RWPE2 (cell line): Measurements from ENCODE around the gene ZC3H18.

Experiments
- ATAC-seq: fragments of 200-7000 bp; cut with Tn5 transposase; 3 replicates; pipeline ENCODE4 v1.9.1; 2021; ENCODE audit warnings: low read depth
- DNase-seq: peaks from one replicate; pipeline ENCODE4 v3.0.0-alpha.2; 2020; ENCODE audit warnings: low spot score
- H3K27ac ChIP-seq: fragments of 450-650 bp; 2 replicates; pipeline ENCODE4 v1.5.1; 2017; ENCODE audit warnings: mild to moderate bottlenecking; ENCODE audit not compliant: poor library complexity, severe bottlenecking
- H3K27me3 ChIP-seq: fragments of 250-450 bp; sonication (Bioruptor Pico); 2 replicates; pipeline ENCODE4 v1.5.1; 2021; ENCODE audit warnings: mild to moderate bottlenecking, moderate library complexity; ENCODE audit not compliant: insufficient read depth, poor library complexity, severe bottlenecking
- H3K36me3 ChIP-seq: fragments of 250-450 bp; sonication (Bioruptor Pico); 2 replicates; pipeline ENCODE4 v1.5.1; 2020; ENCODE audit warnings: low read depth, mild to moderate bottlenecking, moderate library complexity
- H3K4me1 ChIP-seq: fragments of 250-450 bp; sonication (Bioruptor Pico); 2 replicates; pipeline ENCODE4 v1.5.1; 2021; ENCODE audit warnings: mild to moderate bottlenecking, moderate library complexity; ENCODE audit not compliant: insufficient read depth, poor library complexity, severe bottlenecking
- H3K4me3 ChIP-seq: fragments of 250-450 bp; sonication (Bioruptor Pico); 2 replicates; pipeline ENCODE4 v1.5.1; 2021; ENCODE audit warnings: mild to moderate bottlenecking, moderate library complexity; ENCODE audit not compliant: severe bottlenecking
- H3K9me3 ChIP-seq: fragments of 250-450 bp; sonication (Bioruptor Pico); 2 replicates; pipeline ENCODE4 v1.5.1; 2021; ENCODE audit warnings: mild to moderate bottlenecking, moderate library complexity; ENCODE audit not compliant: severe bottlenecking
- TF ChIP-seq, protein P1 (sequence below): fragments of 450-650 bp; IDR thresholded peaks from one replicate; pipeline ENCODE4 v1.5.1; 2017; ENCODE audit warnings: mild to moderate bottlenecking, moderate library complexity; ENCODE audit not compliant: poor library complexity, severe bottlenecking

Gene ZC3H18

DNA sequence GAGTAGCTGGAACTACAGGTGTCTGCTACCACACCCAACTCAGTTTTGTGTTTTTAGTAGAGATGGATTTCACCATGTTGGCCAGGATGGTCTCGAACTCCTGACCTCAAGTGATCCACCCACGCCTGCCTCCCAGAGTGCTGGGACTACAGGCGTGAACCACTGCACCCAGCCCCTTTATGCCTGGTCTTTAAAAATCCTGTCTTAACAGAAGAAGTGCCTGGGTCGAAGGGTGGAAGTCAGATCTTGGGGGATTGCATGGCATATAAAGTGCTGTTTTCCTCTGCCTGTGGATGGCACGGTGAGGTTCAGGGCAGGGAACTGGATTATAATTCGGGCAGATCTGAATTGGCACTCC lies 30.3 kb downstream of the ZC3H18 start:
- ATAC-seq = no peak
- Histone ChIP-seq H3K27me3 (no peaks in the 10 kb centered on the region), H3K36me3 (peaks cover 62% of the 10 kb centered on the region), H3K4me1 (no peaks in the 10 kb centered on the region), H3K4me3 (no peak overlapping the region), H3K27ac (no peak overlapping the region), H3K9me3 (no peaks in the 10 kb centered on the region)
- TF ChIP-seq, protein P1, sequence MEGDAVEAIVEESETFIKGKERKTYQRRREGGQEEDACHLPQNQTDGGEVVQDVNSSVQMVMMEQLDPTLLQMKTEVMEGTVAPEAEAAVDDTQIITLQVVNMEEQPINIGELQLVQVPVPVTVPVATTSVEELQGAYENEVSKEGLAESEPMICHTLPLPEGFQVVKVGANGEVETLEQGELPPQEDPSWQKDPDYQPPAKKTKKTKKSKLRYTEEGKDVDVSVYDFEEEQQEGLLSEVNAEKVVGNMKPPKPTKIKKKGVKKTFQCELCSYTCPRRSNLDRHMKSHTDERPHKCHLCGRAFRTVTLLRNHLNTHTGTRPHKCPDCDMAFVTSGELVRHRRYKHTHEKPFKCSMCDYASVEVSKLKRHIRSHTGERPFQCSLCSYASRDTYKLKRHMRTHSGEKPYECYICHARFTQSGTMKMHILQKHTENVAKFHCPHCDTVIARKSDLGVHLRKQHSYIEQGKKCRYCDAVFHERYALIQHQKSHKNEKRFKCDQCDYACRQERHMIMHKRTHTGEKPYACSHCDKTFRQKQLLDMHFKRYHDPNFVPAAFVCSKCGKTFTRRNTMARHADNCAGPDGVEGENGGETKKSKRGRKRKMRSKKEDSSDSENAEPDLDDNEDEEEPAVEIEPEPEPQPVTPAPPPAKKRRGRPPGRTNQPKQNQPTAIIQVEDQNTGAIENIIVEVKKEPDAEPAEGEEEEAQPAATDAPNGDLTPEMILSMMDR = no peak
- no peak for DNase-seq

DNA sequence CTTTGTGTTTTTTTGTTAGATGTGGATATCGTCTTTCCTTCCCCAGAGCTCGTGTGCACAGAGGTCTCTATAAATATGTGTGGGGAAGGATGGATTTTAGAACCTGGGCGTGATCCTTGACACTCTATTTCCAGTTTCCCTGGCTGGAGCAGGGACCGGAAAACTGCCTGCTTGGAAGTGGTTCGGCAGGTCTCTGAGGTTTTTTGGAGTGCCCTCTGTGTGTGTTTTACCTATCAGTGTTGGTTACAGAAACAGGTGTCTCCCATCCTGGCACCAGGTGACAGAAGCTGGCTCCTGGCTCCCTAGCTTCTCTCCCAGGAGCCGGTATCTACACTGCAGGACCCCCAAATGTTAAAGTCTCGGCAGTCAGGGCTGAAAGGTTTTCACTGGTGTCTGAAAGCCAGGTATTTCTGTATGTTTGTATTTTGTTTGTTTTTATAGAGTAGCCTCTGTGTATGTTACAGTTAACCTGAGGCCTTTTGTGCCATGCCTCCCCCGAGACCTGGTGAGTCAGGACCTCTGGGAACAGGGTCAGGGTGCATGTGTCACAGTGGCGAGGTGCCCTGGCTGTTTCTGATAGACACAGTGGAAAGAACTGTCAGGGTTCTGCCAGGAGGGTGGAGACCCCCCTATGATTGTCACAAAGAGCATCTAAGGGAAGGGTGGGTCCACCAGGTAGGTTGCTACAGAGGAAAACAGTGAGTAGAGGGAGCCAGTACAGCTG lies 31.3 kb downstream of the ZC3H18 start:
- no peaks in the 10 kb centered on the region for H3K27me3 ChIP-seq
- H3K9me3 ChIP-seq = no peaks in the 10 kb centered on the region
- peaks cover 70% of the 10 kb centered on the region for H3K36me3 ChIP-seq
- H3K4me1 ChIP-seq = no peaks in the 10 kb centered on the region
- ATAC-seq = no peak
- no peak for DNase-seq
- no peak overlapping the region for H3K4me3 ChIP-seq
- no peak overlapping the region for H3K27ac ChIP-seq
- TF ChIP-seq, protein P1 = no peak

DNA sequence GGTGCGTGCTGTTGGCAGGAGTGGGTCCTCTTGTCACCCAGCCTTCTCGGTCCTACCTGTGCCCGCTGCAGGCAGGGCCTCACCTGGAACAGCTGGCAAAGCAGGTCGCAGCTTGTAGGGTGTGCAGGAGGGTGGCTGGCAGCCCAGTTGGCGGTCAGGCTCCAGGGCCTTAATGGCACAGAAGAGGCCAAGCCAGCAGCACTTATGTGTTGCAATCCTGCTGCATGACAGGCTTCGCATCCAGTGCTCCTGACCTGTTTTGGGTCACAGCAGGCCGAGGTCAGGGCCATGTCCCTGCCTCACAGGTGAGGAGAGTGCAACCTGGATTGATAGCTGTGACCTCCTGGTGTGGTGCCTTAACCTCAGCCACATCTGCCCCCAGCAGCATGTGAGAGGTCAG lies 31.9 kb downstream of the ZC3H18 start:
- H3K27me3 ChIP-seq = no peaks in the 10 kb centered on the region
- no peak overlapping the region for H3K4me3 ChIP-seq
- H3K9me3 ChIP-seq = no peaks in the 10 kb centered on the region
- H3K4me1 ChIP-seq = no peaks in the 10 kb centered on the region
- peaks cover 71% of the 10 kb centered on the region for H3K36me3 ChIP-seq
- TF ChIP-seq, protein P1 = no peak
- DNase-seq (no peak), ATAC-seq (no peak)
- no peak overlapping the region for H3K27ac ChIP-seq

DNA sequence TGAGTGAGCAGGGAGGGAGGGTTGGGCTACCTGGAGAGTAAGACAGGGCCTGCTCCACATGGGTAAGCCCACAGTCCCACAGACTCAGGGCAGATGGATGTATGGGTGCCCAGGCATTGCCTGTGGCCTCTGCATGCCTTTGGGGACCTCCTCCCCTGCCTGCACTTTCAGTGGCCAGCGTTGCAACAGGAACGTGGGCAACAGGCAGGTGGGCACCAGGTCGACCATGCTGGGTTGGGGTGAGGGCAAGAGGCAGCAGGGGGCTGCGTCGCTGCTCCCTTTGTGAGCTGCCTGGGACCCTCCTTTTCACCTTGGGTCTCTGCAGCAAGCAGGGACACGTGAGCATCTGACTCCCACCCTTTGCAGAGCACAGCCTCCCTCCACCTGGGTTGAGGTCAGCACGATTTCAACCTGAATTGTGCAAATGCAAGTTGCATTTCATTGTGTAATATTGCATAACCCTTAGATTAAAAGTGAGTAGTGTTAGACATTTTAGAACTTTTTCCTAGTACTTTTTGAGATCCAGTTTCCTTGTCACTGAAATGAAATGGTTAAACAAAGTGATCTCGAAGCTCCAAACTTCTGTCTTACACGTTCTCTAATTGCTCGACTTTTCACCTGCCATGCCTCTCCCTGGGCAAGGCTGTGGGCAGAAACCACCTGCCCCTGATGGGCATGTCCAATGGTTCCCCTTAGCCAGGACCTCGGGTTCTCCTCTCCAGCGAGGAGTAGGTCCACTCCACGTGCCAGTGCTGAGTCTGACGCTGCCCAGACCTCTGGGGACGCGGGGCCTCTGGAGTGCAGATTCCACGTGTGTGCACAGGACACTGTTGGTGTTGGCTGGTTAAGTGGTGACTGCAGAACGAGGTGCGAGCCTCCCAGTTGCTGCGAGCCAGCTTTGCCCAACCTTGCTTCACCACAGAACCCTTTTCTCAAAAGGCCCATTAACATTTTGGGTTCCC lies 35.3 kb downstream of the ZC3H18 start:
- Histone ChIP-seq H3K4me3 (no peak overlapping the region), H3K27me3 (no peaks in the 10 kb centered on the region), H3K9me3 (no peaks in the 10 kb centered on the region), H3K27ac (no peak overlapping the region), H3K36me3 (peaks cover 69% of the 10 kb centered on the region), H3K4me1 (no peaks in the 10 kb centered on the region)
- ATAC-seq (no peak), DNase-seq (no peak)
- TF ChIP-seq, protein P1 = no peak
